Caco-2 (cell line): Measurements from ENCODE around the gene PTCD3. TPM values are rescaled to one million over a fixed set of nuclear protein-coding genes. Genes with fewer than 3 reads are reported as not detected.

Source experiments
- BruUV-seq: library from RNA; stranded (reverse); fragments of 400-500 nt; replicated peaks from 2 replicates; lab custom pipeline; 2021; lab: Mats Ljungman, UMichigan
- CTCF ChIA-PET: fragments of 300-600 bp; sonication (Branson Sonifier 250); formaldehyde crosslinking; loops from one replicate; lab custom pipeline; 2022; ENCODE audit warnings: antibody characterized with exemption; lab: Charles Lee
- POLR2A ChIA-PET: fragments of 300-600 bp; sonication (Branson Sonifier 250); formaldehyde crosslinking; loops from one replicate; lab custom pipeline; 2022; ENCODE audit warnings: antibody characterized with exemption; lab: Charles Lee
- DNase-seq, 2 experiments: peaks; one replicate each; pipeline versions ENCODE4 v3.0.0 to v3.0.0-alpha.2; 2020 to 2022
- H3K27me3 ChIP-seq: replicated peaks from 2 replicates; pipeline ENCODE4 v1.6.0; 2011; ENCODE audit warnings: low read length; ENCODE audit not compliant: control insufficient read depth, insufficient read depth
- H3K36me3 ChIP-seq: 2 replicates; pipeline ENCODE4 v1.5.1; 2011; ENCODE audit warnings: low read length; ENCODE audit not compliant: control insufficient read depth, insufficient read depth
- H3K4me1 ChIP-seq: fragments of 250-450 bp; sonication (Bioruptor Pico); 2 replicates; pipeline ENCODE4 v1.5.1; 2020; ENCODE audit warnings: mild to moderate bottlenecking
- H3K4me3 ChIP-seq: 2 replicates; pipeline ENCODE4 v1.5.1; 2011; ENCODE audit warnings: low read depth, mild to moderate bottlenecking, control low read depth, low read length
- H3K9me3 ChIP-seq: fragments of 250-450 bp; sonication (Bioruptor Pico); 2 replicates; pipeline ENCODE4 v1.5.1; 2020; ENCODE audit warnings: mild to moderate bottlenecking, moderate library complexity
- H3K27ac Mint-ChIP-seq: one replicate; pipeline ENCODE4 v1.8.0; 2022; ENCODE audit warnings: mixed read lengths; ENCODE audit not compliant: unreplicated experiment
- H3K27me3 Mint-ChIP-seq: one replicate; pipeline ENCODE4 v1.8.0; 2022; ENCODE audit warnings: mixed read lengths; ENCODE audit not compliant: insufficient read depth, unreplicated experiment
- H3K36me3 Mint-ChIP-seq: one replicate; pipeline ENCODE4 v1.8.0; 2022; ENCODE audit warnings: mild to moderate bottlenecking, mixed read lengths; ENCODE audit not compliant: insufficient read depth, unreplicated experiment
- H3K4me1 Mint-ChIP-seq: one replicate; pipeline ENCODE4 v1.8.0; 2022; ENCODE audit warnings: low read depth, mixed read lengths; ENCODE audit not compliant: unreplicated experiment
- H3K4me3 Mint-ChIP-seq: one replicate; pipeline ENCODE4 v1.8.0; 2022; ENCODE audit warnings: mild to moderate bottlenecking, moderate library complexity, mixed read lengths; ENCODE audit not compliant: unreplicated experiment
- H3K9me3 Mint-ChIP-seq: one replicate; pipeline ENCODE4 v1.8.0; 2022; ENCODE audit warnings: mixed read lengths; ENCODE audit not compliant: unreplicated experiment
- intact Hi-C: fragments of 100-400 bp; cut with micrococcal nuclease; formaldehyde crosslinking; loops from one replicate; pipeline ENCODE4 v1.10.0; 2022; ENCODE audit not compliant: unreplicated experiment
- total RNA-seq: library from RNA; stranded (reverse); gene quantifications from 2 replicates; pipeline ENCODE4 v1.2.3, GENCODE V29; 2022
- TF ChIP-seq, protein P1 (sequence below), 2 experiments: fragments of 200-600 bp in 1 of 2; IDR thresholded peaks; 1 replicate in 1 of 2; 2 replicates in 1 of 2; pipeline versions ENCODE4 v1.5.1 to v1.8.0; 2011 to 2022; ENCODE audit warnings: antibody characterized with exemption in 1 of 2, control low read depth in 1 of 2, inconsistent platforms in 1 of 2, low read depth in 1 of 2, low read length in 1 of 2, mild to moderate bottlenecking in 1 of 2, moderate library complexity in 1 of 2; ENCODE audit not compliant: insufficient read depth in 1 of 2, severe bottlenecking in 1 of 2, unreplicated experiment in 1 of 2

PTCD3 gene
- total RNA-seq, 1 experiment from 2014 or later: 282 TPM

DNA sequence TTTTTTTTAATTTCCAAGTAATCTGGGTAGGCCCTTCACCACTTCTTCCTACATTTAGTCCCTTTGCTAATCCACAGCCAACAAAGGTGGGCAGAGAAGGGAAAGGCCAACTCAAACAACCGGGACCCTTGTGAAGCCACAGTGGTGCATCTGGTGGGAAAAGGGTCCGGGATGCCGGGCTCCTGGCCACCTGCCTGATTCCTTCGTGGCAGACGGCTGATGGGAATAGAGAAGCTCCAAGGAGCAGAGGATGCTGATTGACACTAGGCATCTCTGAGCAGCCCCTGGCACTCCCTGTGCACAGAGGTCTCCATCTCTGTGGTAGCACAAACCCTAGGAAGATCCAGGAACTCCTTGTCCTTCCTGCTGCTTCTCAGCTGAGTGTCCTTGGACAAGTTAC lies 37.4 kb upstream of the PTCD3 start:
- TF ChIP-seq, protein P1, sequence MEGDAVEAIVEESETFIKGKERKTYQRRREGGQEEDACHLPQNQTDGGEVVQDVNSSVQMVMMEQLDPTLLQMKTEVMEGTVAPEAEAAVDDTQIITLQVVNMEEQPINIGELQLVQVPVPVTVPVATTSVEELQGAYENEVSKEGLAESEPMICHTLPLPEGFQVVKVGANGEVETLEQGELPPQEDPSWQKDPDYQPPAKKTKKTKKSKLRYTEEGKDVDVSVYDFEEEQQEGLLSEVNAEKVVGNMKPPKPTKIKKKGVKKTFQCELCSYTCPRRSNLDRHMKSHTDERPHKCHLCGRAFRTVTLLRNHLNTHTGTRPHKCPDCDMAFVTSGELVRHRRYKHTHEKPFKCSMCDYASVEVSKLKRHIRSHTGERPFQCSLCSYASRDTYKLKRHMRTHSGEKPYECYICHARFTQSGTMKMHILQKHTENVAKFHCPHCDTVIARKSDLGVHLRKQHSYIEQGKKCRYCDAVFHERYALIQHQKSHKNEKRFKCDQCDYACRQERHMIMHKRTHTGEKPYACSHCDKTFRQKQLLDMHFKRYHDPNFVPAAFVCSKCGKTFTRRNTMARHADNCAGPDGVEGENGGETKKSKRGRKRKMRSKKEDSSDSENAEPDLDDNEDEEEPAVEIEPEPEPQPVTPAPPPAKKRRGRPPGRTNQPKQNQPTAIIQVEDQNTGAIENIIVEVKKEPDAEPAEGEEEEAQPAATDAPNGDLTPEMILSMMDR (IDR thresholded peaks at IDR 0.05; ENCODE audit: insufficient read depth in 1 of 2, low read depth in 1 of 2, low read length in 1 of 2, severe bottlenecking in 1 of 2, unreplicated experiment in 1 of 2): no peak
- Mint-ChIP-seq H3K4me1 (no peaks in the 10 kb centered on the region), H3K9me3 (peaks cover 19% of the 10 kb centered on the region), H3K27ac (no peak overlapping the region), H3K36me3 (peaks cover 84% of the 10 kb centered on the region), H3K4me3 (no peak overlapping the region), H3K27me3 (no peaks in the 10 kb centered on the region)
- intact Hi-C loops: no loop called here
- no peaks in the 10 kb centered on the region for H3K9me3 ChIP-seq
- ChIA-PET POLR2A (no interaction called here), CTCF (no interaction called here)
- H3K4me1 ChIP-seq: no peaks in the 10 kb centered on the region
- no peak for DNase-seq
- H3K27me3 ChIP-seq: no peaks in the 10 kb centered on the region
- H3K4me3 ChIP-seq: no peak overlapping the region
- BruUV-seq: no TSS peak
- H3K36me3 ChIP-seq: peaks cover 7% of the 10 kb centered on the region

DNA sequence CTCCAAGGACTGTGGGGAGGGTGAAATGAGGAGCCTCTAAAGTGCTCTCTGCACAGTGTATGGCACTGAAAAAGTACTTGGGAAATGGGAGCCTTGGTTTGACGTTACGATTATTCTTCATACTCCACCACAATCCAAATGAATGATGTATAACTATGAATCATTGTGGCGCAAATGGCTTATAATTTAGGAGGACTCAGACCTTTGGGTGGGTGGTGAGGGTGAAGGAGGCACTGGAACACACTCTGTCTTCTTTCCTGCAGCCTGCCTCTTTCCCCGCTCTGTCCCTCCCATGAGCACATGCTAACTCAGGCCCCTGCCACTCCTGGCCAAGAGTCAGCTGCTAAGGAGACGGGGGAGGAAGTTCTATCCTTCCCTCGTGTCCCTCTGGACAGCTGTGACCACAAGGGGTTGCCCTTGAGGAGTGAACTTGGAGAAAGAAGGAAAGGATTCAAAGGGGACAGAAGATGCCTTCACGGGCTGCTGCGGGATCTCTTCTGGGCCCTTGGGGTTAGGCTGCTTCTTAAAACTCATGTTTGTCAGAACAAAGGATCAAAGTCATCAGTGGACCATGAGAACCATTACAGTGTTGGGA lies 36.8 kb upstream of the PTCD3 start:
- Histone ChIP-seq H3K9me3 (no peaks in the 10 kb centered on the region), H3K4me3 (no peak overlapping the region), H3K36me3 (peaks cover 7% of the 10 kb centered on the region), H3K27me3 (no peaks in the 10 kb centered on the region), H3K4me1 (no peaks in the 10 kb centered on the region)
- DNase-seq: no peak
- H3K4me3 Mint-ChIP-seq: no peak overlapping the region
- no peak overlapping the region for H3K27ac Mint-ChIP-seq
- H3K4me1 Mint-ChIP-seq: no peaks in the 10 kb centered on the region
- H3K9me3 Mint-ChIP-seq: peaks cover 14% of the 10 kb centered on the region
- no TSS peak for BruUV-seq
- TF ChIP-seq, protein P1 (IDR thresholded peaks at IDR 0.05; ENCODE audit: insufficient read depth in 1 of 2, low read depth in 1 of 2, low read length in 1 of 2, severe bottlenecking in 1 of 2, unreplicated experiment in 1 of 2): no peak
- intact Hi-C loops: no loop called here
- H3K36me3 Mint-ChIP-seq: peaks cover 84% of the 10 kb centered on the region
- POLR2A ChIA-PET: no interaction called here
- H3K27me3 Mint-ChIP-seq: no peaks in the 10 kb centered on the region
- CTCF ChIA-PET: no interaction called here

GRCh38 chr2:86069783-86070339 lies 36.2 kb upstream of the PTCD3 start:
- CTCF ChIA-PET: interaction anchor here (1.5 kb wide), 1 partner anchor 10 kb away, joined by 5 read pairs; no protein-coding TSS in a partner anchor
- POLR2A ChIA-PET: no interaction called here
- Histone ChIP-seq H3K4me1 (no peaks in the 10 kb centered on the region), H3K9me3 (no peaks in the 10 kb centered on the region), H3K36me3 (peaks cover 5% of the 10 kb centered on the region), H3K27me3 (no peaks in the 10 kb centered on the region), H3K4me3 (no peak overlapping the region)
- no peak overlapping the region for H3K4me3 Mint-ChIP-seq
- H3K27ac Mint-ChIP-seq: no peak overlapping the region
- peaks cover 84% of the 10 kb centered on the region for H3K36me3 Mint-ChIP-seq
- intact Hi-C loops: loop anchor here (10.0 kb wide), 1 partner anchor 185 kb away; the partner anchor contains the start of gene ST3GAL5
- H3K4me1 Mint-ChIP-seq: no peaks in the 10 kb centered on the region
- no peaks in the 10 kb centered on the region for H3K27me3 Mint-ChIP-seq
- no peak for DNase-seq
- BruUV-seq: no TSS peak
- TF ChIP-seq, protein P1 (IDR thresholded peaks at IDR 0.05; ENCODE audit: insufficient read depth in 1 of 2, low read depth in 1 of 2, low read length in 1 of 2, severe bottlenecking in 1 of 2, unreplicated experiment in 1 of 2): no peak
- H3K9me3 Mint-ChIP-seq: peaks cover 9% of the 10 kb centered on the region
